ENCODE data around the gene FBXL22.
A peak's percentile ranks its signal among the peaks of the same experiment; 100 is the strongest.
"Not testable (repeated sequence)": the region's sequence is repeated elsewhere in the genome, so short reads cannot be mapped to it uniquely, and the experiment has no call there.

FBXL22 gene

DNA sequence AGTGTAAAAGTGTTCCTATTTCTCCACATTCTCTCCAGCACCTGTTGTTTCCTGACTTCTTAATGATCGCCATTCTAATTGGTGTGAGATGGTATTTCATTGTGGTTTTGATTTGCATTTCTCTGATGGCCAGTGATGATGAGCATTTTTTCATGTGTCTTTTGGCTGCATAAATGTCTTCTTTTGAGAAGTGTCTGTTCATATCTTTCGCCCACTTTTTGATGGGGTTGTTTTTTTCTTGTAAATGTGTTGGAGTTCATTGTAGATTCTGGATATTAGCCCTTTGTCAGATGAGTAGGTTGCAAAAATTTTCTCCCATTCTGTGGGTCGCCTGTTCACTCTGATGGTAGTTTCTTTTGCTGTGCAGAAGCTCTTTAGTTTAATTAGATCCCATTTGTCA lies 20.4 kb downstream of the FBXL22 start:
- DNase-seq, result not testable (repeated sequence)

GRCh38 chr15:63620760-63621159 lies 23.6 kb downstream of the FBXL22 start:
- DNase-seq, result not testable (repeated sequence)

DNA sequence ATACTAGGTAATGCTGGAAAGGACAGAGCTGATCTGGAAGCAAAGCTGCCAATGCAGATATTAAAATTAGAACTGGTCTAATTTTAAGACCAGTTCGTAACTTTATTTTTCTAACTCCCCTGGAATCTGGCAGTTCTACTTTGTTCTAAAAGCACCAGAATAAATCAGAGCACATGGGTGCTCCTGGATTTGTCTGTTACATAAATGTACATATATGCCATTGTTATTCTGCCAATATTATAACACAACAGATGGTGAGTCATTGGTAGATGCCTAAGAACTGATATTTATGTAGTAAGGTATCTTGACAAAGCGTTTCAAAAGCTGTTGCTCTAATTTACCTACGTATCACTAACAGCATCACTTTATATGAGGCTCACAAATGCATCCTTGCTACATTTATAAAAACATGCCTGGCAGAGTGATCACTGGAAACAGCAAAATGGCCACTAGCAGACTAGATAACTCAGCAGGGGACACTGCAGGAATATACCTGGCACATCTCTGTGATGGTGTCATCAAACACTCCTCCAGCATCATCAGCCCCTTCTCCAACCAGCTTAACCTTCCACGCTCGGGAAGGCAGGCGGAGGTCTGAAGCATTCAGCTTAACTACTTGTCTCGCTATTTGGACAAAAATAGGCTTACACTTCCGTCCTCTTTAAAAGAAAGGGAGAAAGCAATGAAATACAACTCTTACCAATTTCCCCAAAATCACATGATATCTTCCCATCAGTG lies 26.2 kb downstream of the FBXL22 start:
- no peak for DNase-seq

- DNase-seq, result no peak
Measured at GRCh38 chr15:63626955-63627354, 29.8 kb downstream of the FBXL22 start.

GRCh38 chr15:63628123-63628822 lies 31.1 kb downstream of the FBXL22 start:
- DNase-seq, result no peak

DNA sequence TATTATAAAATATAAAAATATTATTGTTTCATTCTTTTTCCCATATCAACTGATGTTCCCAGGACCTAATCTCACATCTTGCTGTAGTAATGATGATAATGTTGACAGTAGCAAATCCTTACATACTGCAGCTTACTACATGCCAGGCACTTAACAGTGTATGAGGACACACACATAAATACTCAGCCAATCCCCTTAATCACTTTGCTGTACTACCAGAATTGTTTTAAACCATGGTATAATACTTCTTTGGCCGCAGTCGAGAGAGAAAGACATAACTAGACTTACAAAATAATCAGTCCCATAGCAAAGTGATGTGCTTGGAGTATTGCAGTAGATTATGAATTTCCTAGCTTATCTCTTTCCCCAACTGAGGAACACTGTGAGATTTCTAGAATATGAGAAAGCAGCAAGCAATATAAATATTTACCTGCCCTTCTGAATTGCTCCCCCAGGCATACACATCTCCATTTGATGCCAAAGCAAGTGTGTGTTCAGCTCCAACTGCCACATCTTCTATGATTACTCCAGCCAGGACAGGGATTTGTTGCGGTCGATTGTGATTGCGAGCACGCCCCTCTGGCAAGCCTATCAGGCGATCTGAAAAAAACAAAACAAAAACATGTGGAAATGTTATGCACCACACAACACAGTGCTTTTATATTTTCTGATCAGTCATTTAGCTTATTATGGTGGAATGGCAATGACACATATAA lies 33.0 kb downstream of the FBXL22 start:
- DNase-seq, result no peak

- no peak for DNase-seq
Measured at GRCh38 chr15:63633312-63633711, 36.1 kb downstream of the FBXL22 start.

DNA sequence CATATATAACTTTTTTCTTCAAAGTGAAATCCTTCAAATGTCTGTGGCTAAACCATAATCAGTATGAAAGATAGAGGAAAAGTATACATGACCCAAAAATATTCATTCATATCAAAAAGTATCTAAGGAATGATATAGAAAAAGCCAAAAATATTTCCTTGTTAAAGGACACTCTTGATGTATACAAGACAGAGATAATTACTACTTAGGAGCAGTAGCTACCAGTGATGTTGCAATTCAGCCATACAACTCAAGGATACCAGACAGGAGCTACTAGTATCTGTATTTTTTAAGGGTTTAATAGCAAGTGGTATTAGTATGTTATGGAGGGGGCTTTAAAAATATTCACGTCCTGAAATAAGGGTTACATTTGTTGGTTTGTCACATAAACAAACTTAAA lies 37.0 kb downstream of the FBXL22 start:
- no peak for DNase-seq

DNA sequence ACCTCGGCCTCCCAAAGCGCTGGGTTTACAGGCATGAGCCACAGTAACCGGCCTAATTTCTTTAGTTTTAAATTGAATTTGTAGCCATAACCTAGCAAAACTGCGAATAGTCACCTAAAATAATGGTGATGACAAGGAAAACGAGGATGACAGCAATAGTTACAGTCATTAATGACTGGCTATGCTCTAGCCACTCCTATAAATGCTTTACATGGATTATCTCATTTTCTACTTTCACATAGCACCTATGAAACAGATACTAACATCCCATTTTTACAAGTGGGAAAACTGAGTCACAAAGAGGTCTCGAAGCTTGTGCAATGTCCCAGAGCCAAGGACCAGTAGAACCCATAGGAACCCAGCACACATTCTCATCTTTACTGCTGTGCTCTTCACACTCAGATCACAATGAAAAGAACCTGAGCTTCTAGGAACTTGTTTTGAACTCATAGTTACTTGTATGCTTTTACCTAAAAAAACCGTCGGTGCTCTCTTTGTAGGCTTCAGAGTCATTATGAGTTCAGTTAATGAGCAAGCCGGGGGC lies 39.4 kb downstream of the FBXL22 start:
- DNase-seq, result no peak

DNA sequence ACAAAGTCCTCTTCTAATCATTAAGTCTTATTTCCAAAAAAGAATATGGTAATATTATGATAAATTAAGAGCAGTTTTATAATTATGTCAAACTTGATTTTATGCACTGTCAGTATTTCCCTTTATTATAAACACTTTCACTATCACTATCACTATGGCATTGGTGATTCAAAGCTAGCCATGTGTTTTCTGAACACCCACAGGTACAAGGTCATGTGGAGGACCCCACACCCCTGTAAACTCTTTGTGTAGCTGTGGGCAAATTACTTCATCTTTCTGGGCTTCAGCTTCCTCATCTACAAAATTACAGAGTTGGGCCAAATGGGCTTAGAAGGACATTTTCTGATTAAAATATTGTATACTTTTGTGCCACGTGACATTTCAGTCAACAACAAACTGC lies 41.7 kb downstream of the FBXL22 start:
- DNase-seq, result peak; percentile 19

DNA sequence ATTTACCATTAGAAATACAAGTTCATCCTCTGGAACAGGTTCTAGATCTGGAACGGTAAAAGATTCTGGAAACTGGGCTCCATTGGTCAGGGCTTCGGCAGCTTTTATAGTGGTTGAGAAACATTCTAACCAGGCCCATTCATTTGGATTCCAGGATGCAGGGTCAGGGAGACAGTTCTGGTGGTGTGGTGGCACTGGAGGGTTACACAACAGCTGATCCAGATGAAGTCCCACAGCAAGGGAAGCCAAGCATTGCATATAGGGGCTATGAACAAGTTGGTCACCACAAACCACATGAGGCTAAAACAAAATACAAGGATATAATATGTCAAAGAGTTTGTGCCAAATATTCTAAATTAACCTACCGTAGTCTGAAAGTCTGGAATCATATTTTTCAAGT lies 43.0 kb downstream of the FBXL22 start:
- DNase-seq, result no peak

All from activated CD4-positive, alpha-beta T cell treated with anti-CD3 and anti-CD28 coated beads, Interleukin-2, Interleukin-6, amounts not matched to agents 100 ng/mL and 50 ng/mL, durations not matched to agents 16 hours and 8 hours (primary cell).